WI38 (cell line): ENCODE measurements around the gene BMPER.

ENCODE experiments used
- H3K4me3 ChIP-seq: 2 replicates; pipeline ENCODE4 v1.5.1; 2011; ENCODE audit warnings: low read depth, mild to moderate bottlenecking, control low read depth, low read length
- TF ChIP-seq, protein P1 (sequence below): IDR thresholded peaks from 2 replicates; pipeline ENCODE4 v1.5.1; 2012; ENCODE audit warnings: low read depth, mild to moderate bottlenecking, control low read depth, low read length

BMPER gene

DNA sequence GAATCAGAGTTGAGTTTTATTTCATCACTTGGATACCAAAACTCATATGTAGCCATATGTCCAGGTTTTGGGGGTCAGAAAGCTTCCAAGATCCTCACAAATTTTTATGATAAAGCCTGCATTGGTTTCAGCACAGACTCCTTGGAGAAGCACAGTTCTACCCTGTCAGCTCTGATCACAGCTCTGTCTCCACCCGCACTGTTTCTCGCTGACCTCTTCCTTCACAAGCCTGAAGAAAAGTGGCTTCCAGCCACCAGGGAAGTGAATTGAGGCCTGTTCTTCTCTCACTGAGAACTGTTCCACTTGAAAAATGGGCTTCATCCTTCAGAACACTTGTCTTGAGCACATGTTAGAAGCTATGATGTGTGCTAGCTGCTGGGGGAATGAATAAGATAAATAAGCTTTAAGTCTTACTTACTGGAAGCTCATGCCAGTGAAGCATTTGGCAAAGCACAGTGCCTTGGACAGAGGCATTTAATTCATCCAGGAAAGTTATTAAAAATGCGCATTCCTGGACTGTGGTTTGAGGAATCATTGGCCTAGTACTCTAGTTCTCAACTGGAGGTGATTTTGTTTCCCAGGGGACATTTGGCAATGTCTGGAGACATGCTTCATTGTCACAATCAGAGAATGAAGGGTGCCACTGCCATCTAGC, 133.6 kb downstream of the BMPER start:
- no peak overlapping the region for H3K4me3 ChIP-seq
- TF ChIP-seq, protein P1, sequence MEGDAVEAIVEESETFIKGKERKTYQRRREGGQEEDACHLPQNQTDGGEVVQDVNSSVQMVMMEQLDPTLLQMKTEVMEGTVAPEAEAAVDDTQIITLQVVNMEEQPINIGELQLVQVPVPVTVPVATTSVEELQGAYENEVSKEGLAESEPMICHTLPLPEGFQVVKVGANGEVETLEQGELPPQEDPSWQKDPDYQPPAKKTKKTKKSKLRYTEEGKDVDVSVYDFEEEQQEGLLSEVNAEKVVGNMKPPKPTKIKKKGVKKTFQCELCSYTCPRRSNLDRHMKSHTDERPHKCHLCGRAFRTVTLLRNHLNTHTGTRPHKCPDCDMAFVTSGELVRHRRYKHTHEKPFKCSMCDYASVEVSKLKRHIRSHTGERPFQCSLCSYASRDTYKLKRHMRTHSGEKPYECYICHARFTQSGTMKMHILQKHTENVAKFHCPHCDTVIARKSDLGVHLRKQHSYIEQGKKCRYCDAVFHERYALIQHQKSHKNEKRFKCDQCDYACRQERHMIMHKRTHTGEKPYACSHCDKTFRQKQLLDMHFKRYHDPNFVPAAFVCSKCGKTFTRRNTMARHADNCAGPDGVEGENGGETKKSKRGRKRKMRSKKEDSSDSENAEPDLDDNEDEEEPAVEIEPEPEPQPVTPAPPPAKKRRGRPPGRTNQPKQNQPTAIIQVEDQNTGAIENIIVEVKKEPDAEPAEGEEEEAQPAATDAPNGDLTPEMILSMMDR = no peak

DNA sequence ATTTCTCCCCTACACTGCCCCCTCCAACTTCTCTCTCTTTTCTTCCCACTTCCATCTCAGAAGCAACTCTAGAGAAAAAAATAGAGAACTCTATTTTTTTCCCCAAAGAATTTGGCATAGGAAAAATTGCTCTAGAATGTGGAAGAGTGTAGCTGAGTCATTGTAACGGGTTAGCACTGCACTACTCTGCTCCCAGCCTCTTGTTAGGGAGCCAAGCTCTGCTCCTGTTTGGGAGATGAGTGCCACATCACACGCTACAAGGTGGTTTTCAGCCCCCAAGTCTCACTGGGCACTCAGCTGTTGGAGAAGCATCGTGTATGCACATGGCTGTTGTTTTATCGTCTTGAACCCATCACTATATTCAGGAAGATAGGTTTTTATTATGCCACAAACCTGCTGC, 136.4 kb downstream of the BMPER start:
- no peak overlapping the region for H3K4me3 ChIP-seq
- TF ChIP-seq, protein P1 = no peak

DNA sequence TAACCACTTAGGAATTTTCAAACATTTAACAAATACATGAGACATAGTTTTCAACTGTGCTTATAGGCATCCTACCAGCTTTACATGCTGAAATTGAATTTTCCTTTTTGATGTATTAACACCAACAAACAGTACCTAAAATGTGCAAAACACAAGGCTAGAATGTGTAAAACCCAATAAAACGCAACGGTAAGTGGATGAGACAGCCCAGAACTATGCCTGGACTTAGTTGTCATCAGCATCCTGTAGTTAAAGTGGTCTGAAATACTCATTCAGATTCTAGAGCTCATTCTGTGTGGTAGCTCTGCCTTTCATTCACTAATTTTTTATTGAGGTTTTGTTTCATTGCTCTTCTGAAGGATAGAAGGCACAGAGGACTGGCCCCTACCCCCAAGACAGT, 137.1 kb downstream of the BMPER start:
- no peak overlapping the region for H3K4me3 ChIP-seq
- TF ChIP-seq, protein P1 = no peak

DNA sequence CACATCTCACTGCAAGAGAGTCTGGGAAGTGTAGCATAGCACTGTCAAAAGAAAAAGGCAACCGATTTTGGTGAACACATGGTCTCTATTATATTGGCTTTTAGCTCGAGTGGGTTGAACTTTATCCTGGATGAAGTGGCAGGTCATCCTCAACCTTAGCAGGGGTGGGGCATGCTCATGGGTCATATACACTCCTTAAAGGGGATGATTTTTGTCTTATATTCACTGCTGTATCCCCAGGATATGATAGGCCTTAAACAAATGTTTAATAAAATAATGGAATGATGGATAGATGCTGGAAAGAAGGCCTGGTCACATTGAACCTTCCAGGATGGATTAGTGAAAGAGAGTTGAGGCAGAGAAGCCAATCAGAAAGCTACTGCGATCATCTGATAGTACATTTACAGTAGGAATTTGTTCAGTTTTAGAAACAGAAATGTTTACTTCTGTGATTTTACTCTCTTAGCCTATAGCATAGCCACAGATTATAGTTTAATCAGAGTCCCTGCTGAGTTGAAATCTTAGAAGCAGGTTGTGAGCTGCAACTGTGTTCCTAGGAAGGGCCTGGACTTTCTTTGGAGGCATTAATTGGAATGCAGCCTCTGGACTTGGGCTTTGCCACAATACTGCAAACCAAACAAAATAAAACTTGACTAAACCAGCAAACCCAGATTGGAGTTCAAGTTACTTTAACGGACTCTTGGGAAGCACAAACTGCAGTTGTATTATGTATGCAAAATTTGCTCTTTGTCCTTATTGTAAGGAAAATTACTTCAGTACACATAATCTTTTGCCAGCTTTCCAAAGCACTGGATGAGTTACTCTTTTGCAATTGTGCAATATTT, 138.3 kb downstream of the BMPER start:
- TF ChIP-seq, protein P1 = no peak
- no peak overlapping the region for H3K4me3 ChIP-seq

DNA sequence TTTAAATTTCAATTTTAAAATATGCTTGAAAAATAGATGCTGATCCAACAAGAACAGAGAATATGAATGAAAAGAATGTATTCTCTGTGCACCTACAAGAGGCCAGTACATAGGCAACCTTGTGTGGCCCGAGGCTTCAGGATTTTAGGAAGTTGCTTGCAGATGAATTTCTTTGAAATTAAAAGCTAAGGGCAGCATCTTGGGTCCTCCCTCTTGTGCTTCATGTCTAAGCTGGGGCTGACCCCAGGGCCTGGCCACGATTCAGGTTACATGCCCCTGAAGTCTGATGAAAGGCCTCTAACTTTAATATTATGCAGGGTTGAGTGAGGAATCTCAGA, 138.9 kb downstream of the BMPER start:
- TF ChIP-seq, protein P1 = no peak
- no peak overlapping the region for H3K4me3 ChIP-seq

DNA sequence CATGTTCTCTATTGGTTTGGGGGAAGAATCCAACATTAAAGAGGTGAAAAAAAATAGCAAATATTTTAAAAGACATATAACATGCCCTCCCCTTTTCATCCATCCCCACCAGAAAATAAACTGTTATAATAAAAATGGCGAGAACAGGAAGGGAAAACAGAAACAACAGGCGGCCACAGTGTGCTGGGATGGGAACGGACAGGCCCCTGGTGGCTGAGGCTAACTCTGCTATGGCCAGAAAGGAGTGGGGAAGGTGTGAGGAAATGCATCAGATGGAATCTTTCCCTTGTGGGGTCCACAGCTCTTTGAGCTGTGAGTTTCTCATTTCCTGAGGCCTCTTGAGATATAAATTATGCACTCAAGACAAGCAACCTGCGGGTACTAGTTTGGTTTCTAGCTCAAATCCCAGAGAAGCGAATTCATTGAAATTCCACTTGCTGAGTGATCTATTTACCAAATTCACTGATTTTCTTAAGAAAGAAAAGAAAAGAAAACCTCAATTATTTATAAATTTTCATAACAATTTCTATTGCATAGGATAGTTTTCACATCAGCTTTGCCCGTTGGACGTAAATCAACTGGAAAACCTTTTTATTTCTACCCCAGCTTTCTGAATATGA, 139.5 kb downstream of the BMPER start:
- H3K4me3 ChIP-seq = no peak overlapping the region
- TF ChIP-seq, protein P1 = no peak

DNA sequence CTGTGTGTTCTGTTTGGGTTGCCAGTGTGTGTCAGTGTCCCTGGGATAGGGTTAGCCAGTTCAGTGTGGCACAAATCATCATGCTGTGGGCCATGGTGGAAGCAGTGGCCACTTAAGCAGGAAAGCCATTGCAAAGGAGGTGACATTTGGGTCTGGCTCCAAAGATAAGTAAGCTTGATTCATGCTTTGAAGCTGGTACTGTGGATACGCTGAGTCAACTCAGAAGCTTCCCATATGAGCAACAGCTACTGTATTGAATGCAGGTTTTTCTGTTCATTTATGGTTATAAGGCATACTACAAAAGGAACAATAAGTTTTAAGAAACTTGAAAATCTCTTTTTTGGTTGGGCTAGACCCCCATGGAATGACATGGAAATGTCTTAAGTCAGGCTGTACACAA, 143.1 kb downstream of the BMPER start:
- TF ChIP-seq, protein P1 = no peak
- H3K4me3 ChIP-seq = no peak overlapping the region
